Stomach smooth muscle (tissue), 2 donors: ENCODE data around the gene DIP2B.

Source experiments
- H3K27ac ChIP-seq: one replicate; pipeline ENCODE4 v1.7.0; 2013; ENCODE audit warnings: mild to moderate bottlenecking, low read length, inconsistent platforms
- H3K27me3 ChIP-seq, 2 donors: one replicate each; pipeline ENCODE4 v1.7.0; 2013; ENCODE audit warnings: low read length in 2 of 2; ENCODE audit not compliant: insufficient read depth in 2 of 2, control insufficient read depth in 1 of 2
- H3K36me3 ChIP-seq, 2 donors: one replicate each; pipeline ENCODE4 v1.7.0; 2013; ENCODE audit warnings: low read length in 2 of 2; ENCODE audit not compliant: control insufficient read depth in 2 of 2, insufficient read depth in 2 of 2
- H3K4me1 ChIP-seq: one replicate; pipeline ENCODE4 v1.7.0; 2013; ENCODE audit warnings: low read length; ENCODE audit not compliant: control insufficient read depth, insufficient read depth
- H3K4me3 ChIP-seq, 2 donors: one replicate each; pipeline ENCODE4 v1.7.0; 2013; ENCODE audit warnings: low read length in 2 of 2
- H3K9ac ChIP-seq, 2 donors: one replicate each; pipeline ENCODE4 v1.7.0; 2013; ENCODE audit warnings: low read length in 2 of 2, mild to moderate bottlenecking in 1 of 2
- H3K9me3 ChIP-seq, 2 donors: one replicate each; pipeline ENCODE4 v1.7.0; 2013; ENCODE audit warnings: low read length in 2 of 2; ENCODE audit not compliant: control insufficient read depth in 2 of 2
- donor health status: healthy.
- donor health status: Pancreatic carcinoma.

DIP2B gene

GRCh38 chr12:50507474-50507838, 2.7 kb downstream of the DIP2B start:
- Histone ChIP-seq H3K4me1 (peaks cover 14% of the 10 kb centered on the region), H3K4me3 (no peak overlapping the region), H3K27ac (no peak overlapping the region), H3K36me3 (peaks cover 0 to 2% of the 10 kb centered on the region in 2 donors), H3K9ac (no peak overlapping the region), H3K27me3 (no peaks in the 10 kb centered on the region), H3K9me3 (no peaks in the 10 kb centered on the region)

GRCh38 chr12:50507930-50508329, 3.1 kb downstream of the DIP2B start:
- Histone ChIP-seq H3K27ac (no peak overlapping the region), H3K4me3 (no peak overlapping the region), H3K36me3 (peaks cover 0 to 2% of the 10 kb centered on the region in 2 donors), H3K4me1 (peaks cover 14% of the 10 kb centered on the region), H3K9me3 (no peaks in the 10 kb centered on the region), H3K9ac (no peak overlapping the region), H3K27me3 (no peaks in the 10 kb centered on the region)

GRCh38 chr12:50508414-50508813, 3.6 kb downstream of the DIP2B start:
- Histone ChIP-seq H3K9ac (no peak overlapping the region), H3K4me1 (peaks cover 14% of the 10 kb centered on the region), H3K4me3 (no peak overlapping the region)

GRCh38 chr12:50508970-50509663, 4.3 kb downstream of the DIP2B start:
- Histone ChIP-seq H3K36me3 (peaks cover 0 to 2% of the 10 kb centered on the region in 2 donors), H3K9me3 (no peaks in the 10 kb centered on the region), H3K9ac (no peak overlapping the region), H3K4me1 (peaks cover 14% of the 10 kb centered on the region), H3K27ac (no peak overlapping the region), H3K4me3 (no peak overlapping the region), H3K27me3 (no peaks in the 10 kb centered on the region)

More at GRCh38 chr12:50508414-50508813, 3.6 kb downstream of the DIP2B start:
- Histone ChIP-seq H3K27ac (no peak overlapping the region), H3K36me3 (peaks cover 0 to 2% of the 10 kb centered on the region in 2 donors), H3K27me3 (no peaks in the 10 kb centered on the region), H3K9me3 (no peaks in the 10 kb centered on the region)

- Histone ChIP-seq H3K36me3 (no peaks in the 10 kb centered on the region), H3K4me3 (no peak overlapping the region), H3K27ac (no peak overlapping the region), H3K4me1 (peaks cover 11% of the 10 kb centered on the region), H3K27me3 (no peaks in the 10 kb centered on the region), H3K9ac (no peak overlapping the region), H3K9me3 (no peaks in the 10 kb centered on the region)
These were observed 9.9 kb downstream of the DIP2B start for GRCh38 chr12:50514526-50515276.

GRCh38 chr12:50515587-50515986, 10.8 kb downstream of the DIP2B start:
- Histone ChIP-seq H3K4me3 (no peak overlapping the region), H3K27me3 (no peaks in the 10 kb centered on the region), H3K4me1 (peaks cover 12% of the 10 kb centered on the region), H3K9me3 (no peaks in the 10 kb centered on the region), H3K9ac (no peak overlapping the region), H3K36me3 (no peaks in the 10 kb centered on the region), H3K27ac (no peak overlapping the region)

GRCh38 chr12:50517421-50518048, 12.8 kb downstream of the DIP2B start:
- Histone ChIP-seq H3K9ac (no peak overlapping the region), H3K4me1 (peaks cover 14% of the 10 kb centered on the region), H3K36me3 (no peaks in the 10 kb centered on the region), H3K9me3 (no peaks in the 10 kb centered on the region), H3K27me3 (no peaks in the 10 kb centered on the region), H3K4me3 (no peak overlapping the region), H3K27ac (no peak overlapping the region)

- no peaks in the 10 kb centered on the region for H3K27me3 ChIP-seq
- H3K9me3 ChIP-seq = no peaks in the 10 kb centered on the region
- peaks cover 14% of the 10 kb centered on the region for H3K4me1 ChIP-seq
- no peak overlapping the region for H3K4me3 ChIP-seq
- H3K27ac ChIP-seq = no peak overlapping the region
- H3K9ac ChIP-seq = no peak overlapping the region
- no peaks in the 10 kb centered on the region for H3K36me3 ChIP-seq
These were observed 13.3 kb downstream of the DIP2B start for GRCh38 chr12:50518090-50518489.

GRCh38 chr12:50519353-50519752, 14.6 kb downstream of the DIP2B start:
- H3K27me3 ChIP-seq = no peaks in the 10 kb centered on the region
- H3K4me1 ChIP-seq = peaks cover 14% of the 10 kb centered on the region
- no peak overlapping the region for H3K27ac ChIP-seq
- peaks cover 2 to 3% of the 10 kb centered on the region in 2 donors for H3K36me3 ChIP-seq
- no peak overlapping the region for H3K9ac ChIP-seq
- H3K4me3 ChIP-seq = no peak overlapping the region
- no peaks in the 10 kb centered on the region for H3K9me3 ChIP-seq

GRCh38 chr12:50520416-50521207, 15.8 kb downstream of the DIP2B start:
- Histone ChIP-seq H3K27me3 (no peaks in the 10 kb centered on the region), H3K9ac (no peak overlapping the region), H3K36me3 (peaks cover 2 to 3% of the 10 kb centered on the region in 2 donors), H3K27ac (peak overlapping the region; percentile 6), H3K4me3 (no peak overlapping the region), H3K9me3 (no peaks in the 10 kb centered on the region), H3K4me1 (peaks cover 14% of the 10 kb centered on the region)
